Germinal center (tissue), 1 donor: ENCODE results near the gene KCNC1.

ENCODE experiments used
- DNase-seq: peaks from one replicate; pipeline ENCODE4 v3.0.0; 2012; ENCODE audit warnings: mixed read lengths, low spot score

KCNC1 gene

DNA sequence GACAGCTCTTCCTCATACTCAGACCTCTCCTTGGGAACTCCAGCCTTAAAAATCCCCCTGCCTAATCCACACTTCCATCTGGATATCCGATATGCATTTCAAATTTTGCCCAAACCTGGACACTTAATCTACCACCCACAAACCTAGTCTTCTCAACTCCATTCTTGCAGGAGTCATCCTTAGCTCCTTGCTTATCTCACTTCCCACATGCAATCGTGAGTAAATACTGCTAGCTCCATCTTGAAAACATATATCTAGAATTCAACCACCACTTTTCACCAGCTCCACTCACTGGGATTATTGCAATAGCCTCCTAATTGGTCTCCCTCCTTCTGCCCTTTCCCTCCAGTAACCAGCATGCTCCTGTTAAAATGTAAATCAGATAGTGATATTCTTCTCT, 17.8 kb upstream of the KCNC1 start:
- DNase-seq, result no peak

DNA sequence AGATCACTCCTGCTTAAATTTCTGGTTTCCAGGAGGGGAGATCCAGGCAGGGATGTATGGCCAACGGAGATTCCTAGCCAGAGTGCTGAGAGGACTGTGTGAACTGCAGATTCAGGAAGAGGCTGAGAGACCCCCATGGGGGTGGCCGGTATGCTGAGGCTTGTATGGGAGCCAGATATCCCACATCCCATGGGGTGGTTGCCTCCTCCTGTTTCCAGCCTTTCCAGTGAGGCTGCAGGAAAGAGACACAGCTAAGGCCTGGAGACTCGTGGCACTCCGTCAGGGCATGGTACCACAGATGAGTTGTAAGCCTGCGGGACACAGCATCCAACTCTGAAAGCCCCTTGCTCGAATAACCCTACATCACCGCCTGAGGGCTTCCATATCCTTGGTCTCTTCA, 16.6 kb upstream of the KCNC1 start:
- DNase-seq, result no peak

GRCh38 chr11:17718510-17718962, 16.0 kb upstream of the KCNC1 start:
- DNase-seq, result no peak

DNA sequence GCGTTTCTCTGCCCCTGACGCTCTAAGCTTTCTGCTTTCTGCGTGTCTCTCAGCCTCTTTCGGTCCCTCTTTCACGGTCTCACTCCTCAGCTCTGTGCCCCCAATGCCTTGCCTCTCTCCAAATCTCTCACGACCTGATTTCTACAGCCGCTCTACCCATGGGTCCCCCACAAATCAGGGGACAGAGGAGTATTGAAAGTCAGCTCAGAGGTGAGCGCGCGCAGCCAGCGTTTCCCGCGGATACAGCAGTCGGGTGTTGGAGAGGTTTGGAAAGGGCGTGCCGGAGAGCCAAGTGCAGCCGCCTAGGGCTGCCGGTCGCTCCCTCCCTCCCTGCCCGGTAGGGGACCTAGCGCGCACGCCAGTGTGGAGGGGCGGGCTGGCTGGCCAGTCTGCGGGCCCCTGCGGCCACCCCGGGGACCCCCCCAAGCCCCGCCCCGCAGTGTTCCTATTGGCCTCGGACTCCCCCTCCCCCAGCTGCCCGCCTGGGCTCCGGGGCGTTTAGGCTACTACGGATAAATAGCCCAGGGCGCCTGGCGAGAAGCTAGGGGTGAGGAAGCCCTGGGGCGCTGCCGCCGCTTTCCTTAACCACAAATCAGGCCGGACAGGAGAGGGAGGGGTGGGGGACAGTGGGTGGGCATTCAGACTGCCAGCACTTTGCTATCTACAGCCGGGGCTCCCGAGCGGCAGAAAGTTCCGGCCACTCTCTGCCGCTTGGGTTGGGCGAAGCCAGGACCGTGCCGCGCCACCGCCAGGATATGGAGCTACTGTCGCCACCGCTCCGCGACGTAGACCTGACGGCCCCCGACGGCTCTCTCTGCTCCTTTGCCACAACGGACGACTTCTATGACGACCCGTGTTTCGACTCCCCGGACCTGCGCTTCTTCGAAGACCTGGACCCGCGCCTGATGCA, 15.3 kb upstream of the KCNC1 start, which contains the start of gene MYOD1:
Gene MYOD1 (plus strand): TSS at position 544 of the 910 bp plus-strand sequence. CDS start 212 bp downstream, at position 756.
- no peak for DNase-seq

DNA sequence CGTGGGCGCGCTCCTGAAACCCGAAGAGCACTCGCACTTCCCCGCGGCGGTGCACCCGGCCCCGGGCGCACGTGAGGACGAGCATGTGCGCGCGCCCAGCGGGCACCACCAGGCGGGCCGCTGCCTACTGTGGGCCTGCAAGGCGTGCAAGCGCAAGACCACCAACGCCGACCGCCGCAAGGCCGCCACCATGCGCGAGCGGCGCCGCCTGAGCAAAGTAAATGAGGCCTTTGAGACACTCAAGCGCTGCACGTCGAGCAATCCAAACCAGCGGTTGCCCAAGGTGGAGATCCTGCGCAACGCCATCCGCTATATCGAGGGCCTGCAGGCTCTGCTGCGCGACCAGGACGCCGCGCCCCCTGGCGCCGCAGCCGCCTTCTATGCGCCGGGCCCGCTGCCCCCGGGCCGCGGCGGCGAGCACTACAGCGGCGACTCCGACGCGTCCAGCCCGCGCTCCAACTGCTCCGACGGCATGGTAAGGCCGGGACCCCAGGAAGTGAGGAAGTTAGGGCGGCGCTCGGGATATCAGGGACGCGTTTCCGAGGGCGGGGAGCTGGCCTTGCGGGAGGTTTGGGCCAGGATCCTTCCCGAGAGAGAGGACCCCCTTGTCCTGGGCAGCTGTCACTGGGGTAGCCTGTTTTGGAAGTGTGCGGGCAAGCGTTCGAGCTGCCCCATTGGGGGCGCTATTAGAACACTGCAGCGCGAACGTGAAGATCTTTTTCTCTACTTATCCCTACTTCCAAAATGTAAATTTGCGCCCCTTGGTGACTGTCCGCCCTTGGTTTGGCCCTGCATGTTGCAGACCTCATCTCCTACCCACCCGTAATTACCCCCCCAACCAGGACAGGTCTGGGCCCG, 14.4 kb upstream of the KCNC1 start:
- DNase-seq, result no peak

DNA sequence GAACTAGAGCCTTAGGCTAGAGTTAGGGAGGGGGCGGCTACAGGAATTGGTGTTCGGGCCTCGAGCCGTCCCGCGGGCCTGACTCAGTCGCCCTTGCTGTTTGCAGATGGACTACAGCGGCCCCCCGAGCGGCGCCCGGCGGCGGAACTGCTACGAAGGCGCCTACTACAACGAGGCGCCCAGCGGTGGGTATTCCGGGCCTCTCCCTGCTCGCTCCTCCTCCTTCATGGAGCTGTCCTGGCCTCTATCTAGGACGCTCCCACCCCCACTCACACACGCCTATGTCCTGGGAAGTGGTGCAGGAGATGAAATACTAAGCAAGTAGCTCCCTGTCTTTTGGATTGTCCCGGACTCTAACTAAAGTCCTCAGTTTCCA, 13.8 kb upstream of the KCNC1 start:
- DNase-seq, result no peak

- no peak for DNase-seq
Observed at GRCh38 chr11:17721242-17721999, 13.2 kb upstream of the KCNC1 start.

- no peak for DNase-seq
Observed at GRCh38 chr11:17722000-17722643, 12.5 kb upstream of the KCNC1 start.

DNA sequence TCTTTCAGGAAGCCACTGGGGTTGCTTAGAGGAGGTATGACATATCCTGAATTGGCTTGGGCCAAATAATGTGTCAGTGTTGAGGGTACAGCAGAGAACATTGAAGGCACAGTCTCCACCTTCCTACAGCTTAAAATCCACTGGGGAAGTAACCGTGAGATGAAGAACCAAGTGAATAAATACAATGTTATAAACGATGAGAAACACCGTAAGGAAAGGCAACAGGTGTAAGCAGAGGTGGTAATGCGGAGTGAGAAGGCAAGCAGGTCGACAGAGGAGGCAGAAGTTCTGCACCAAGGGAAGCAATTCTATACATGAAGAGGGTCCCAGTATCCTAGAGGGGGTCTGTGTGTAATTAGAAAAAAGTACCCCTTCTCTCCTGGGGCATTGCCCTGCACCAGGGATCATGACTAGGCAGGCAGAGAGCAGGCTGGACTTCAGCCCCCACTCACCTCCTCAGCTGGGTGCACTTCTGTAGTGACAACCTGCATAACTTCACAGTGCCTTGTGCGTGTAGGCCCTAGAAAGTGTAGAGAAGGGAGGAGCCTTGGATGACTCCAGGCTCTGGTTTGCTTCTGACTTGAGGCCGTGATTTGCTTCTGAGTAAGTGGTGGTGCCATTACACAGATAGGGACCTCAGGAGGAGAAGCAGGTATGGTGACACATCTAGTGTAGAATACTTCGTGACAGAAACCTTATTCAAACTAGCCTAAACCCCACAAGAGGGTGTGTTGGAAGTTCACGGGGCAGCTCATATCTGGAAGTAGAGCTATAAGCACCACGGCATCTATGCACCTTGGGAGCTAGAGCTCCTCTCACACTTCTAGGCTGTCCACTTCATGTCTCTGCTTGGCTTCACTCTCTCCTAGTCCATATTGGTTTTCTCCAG, 10.3 kb upstream of the KCNC1 start:
- no peak for DNase-seq

DNA sequence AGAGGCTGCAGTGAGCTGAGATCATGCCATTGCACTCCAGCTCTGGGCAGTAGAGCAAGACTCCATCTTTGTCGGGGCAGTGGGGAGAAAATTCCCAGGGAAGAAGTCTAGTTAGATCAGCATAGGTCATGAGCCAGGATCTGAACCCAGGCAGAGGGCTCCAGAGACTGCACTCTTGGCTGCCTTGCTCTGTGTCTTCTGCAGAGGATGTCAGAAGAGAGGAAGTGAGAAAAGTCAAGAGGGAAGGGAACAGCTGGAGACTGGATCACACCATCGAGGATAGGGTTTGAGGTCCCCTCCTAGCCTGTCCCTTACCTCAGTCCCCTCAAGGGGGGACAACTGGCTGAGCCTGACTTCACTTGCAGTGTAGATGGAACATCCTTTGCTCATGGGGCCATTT, 9.4 kb upstream of the KCNC1 start:
- no peak for DNase-seq

- no peak for DNase-seq
Observed at GRCh38 chr11:17730137-17730536, 4.4 kb upstream of the KCNC1 start.

GRCh38 chr11:17730608-17731462, 3.7 kb upstream of the KCNC1 start:
- peak; percentile 80 for DNase-seq

DNA sequence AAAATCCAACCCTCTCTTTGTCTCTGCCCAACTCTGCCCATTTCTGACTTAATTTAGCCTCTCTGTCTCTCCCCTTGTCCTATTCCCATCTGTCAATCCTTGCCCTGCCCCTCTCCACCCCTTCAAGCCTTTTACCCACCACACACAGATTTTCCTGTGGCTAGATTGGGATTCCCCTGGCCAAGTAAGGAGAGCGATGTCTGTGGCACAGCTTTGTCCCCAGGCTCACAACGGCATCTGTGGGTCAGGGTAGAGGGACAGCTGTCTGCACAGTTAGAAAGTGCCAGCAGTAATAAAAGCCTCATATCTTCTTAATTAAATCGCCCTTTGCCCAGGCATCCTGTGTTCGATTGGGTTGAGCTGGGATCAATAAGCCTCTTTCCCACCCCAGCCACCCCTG, 1.3 kb upstream of the KCNC1 start:
- DNase-seq, result no peak

DNA sequence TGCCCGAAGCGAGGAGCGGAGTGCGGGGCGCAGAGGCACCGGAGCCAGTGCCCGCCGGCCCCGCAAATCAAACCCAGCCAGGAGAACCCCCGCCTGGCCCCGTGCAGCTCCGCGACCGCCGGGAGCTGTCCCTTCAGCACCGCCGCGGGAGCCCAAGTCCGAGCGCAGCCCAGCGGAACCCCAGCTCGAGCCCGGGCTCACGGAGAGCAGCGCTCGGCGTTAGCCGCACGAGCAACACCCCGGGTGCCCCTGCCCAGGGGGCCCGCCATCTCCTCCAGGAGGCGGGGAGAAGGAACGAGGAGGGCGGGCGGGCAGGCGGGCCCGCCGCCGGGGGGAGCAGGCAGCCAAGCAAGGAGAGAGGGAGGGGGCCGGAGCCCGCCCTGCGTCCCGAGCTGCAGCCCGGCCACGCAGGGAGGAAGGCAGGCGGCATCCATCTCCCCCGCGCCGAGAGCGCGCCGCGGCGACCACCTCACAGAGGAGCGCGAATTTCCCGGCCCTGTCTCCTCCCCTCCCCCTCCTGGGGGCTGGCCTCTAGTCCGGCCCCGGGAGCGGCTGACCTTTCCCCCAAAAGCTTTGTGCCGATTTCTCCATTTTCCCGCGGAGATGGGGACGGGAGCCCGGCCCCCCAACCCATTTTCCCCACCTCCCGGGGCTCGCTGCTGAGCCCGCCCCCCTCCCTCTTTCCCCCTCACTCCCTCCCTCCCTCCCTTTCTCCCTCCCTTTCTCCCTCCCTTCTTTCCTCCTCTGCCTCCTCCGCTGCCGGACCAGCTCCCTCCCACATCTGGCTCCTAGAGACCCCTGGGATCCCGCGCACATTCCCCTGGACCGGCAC, 621 bp downstream of the KCNC1 start:
- DNase-seq, result peak; percentile 47

GRCh38 chr11:17735818-17736578, 1.4 kb downstream of the KCNC1 start:
- DNase-seq, result no peak

DNA sequence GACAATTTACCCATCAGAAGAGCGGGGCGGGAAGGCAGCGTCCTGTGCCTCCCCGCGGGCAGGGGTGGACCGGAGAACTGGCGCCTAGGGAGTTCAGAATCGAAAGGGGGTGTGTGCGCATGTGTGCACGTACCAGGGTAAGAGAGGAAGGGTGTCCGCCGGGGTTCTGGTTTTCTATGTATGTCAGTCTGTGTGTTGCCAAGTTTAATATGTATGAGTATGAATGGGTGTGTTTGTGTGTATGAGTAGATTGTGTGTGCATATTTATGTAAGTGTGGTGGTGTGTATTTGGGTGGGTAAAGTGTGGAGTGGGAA, 2.0 kb downstream of the KCNC1 start:
- no peak for DNase-seq

GRCh38 chr11:17736930-17737817, 2.6 kb downstream of the KCNC1 start:
- DNase-seq, result no peak
